Fibroblast of the aortic adventitia (primary cell): ENCODE data around the gene ZFPL1. TPM values are rescaled to one million over a fixed set of nuclear protein-coding genes. Genes with fewer than 3 reads are reported as not detected.

Experiments
- DNase-seq: peaks from one replicate; pipeline ENCODE4 v3.0.0-alpha.2; 2010; ENCODE audit warnings: low read depth
- H3K4me3 ChIP-seq: 2 replicates; pipeline ENCODE4 v1.5.1; 2011; ENCODE audit warnings: low read depth, mild to moderate bottlenecking, control low read depth, low read length, moderate library complexity
- CTCF ChIP-seq: IDR thresholded peaks from 2 replicates; pipeline ENCODE4 v1.5.1; 2011; ENCODE audit warnings: mild to moderate bottlenecking, low read length, control low read depth, inconsistent platforms; ENCODE audit not compliant: insufficient read depth
- total RNA-seq: library from RNA; depleted of rRNA; stranded (reverse); fragments of >200 nt; gene quantifications from 2 replicates; pipeline ENCODE4 v1.2.3, GENCODE V29; 2012; ENCODE audit warnings: low replicate concordance

The ZFPL1 gene
- total RNA-seq, 1 donor: 42.5 TPM

GRCh38 chr11:65113361-65113756, 29.3 kb downstream of the ZFPL1 start:
- DNase-seq: no peak
- no peak overlapping the region for H3K4me3 ChIP-seq

GRCh38 chr11:65113839-65114238, 29.8 kb downstream of the ZFPL1 start:
- no peak overlapping the region for H3K4me3 ChIP-seq
- no peak for TF ChIP-seq CTCF
- no peak for DNase-seq

More at GRCh38 chr11:65113361-65113756, 29.3 kb downstream of the ZFPL1 start:
- TF ChIP-seq CTCF: no peak

GRCh38 chr11:65114538-65115171, 30.6 kb downstream of the ZFPL1 start:
- no peak for TF ChIP-seq CTCF
- H3K4me3 ChIP-seq: no peak overlapping the region
- DNase-seq: no peak

GRCh38 chr11:65115361-65116082, 31.5 kb downstream of the ZFPL1 start:
- TF ChIP-seq CTCF: no peak
- no peak for DNase-seq
- no peak overlapping the region for H3K4me3 ChIP-seq

GRCh38 chr11:65116370-65117205, 32.6 kb downstream of the ZFPL1 start:
- peak; percentile 41 for DNase-seq
- H3K4me3 ChIP-seq: peak overlapping the region; percentile 96
- no peak for TF ChIP-seq CTCF

- TF ChIP-seq CTCF: peak; percentile 86
- peak; percentile 99 for DNase-seq
- H3K4me3 ChIP-seq: peak within 1 kb of the TSS; percentile 96
Measured at GRCh38 chr11:65117206-65118096, 33.4 kb downstream of the ZFPL1 start, which contains the start of gene ZNHIT2. ZNHIT2 (minus strand) TSS chr11:65117701; CDS start chr11:65117653, 48 bp downstream.
